Measurements from ENCODE around the gene ISM2.

DNA sequence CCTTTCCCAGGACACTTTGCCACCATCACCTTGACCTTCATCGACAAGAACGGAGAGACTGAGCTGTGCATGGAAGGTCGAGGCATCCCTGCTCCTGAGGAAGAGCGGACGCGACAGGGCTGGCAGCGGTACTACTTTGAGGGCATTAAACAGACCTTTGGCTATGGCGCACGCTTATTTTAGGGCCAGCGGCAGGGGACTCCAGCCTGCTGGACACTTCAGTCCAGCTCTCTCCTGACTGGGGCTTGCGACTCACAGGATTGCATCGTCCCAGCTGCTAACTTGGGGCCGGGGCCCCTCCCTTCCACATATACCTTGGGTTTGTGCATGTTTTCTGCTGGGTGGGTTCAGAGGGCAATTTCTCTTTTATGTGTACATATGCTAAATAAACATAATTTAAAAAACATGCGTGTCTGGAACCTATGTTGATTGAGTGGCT is 29.5 kb downstream of the ISM2 start:
- TF ChIP-seq EZH2 (IDR thresholded peaks at IDR 0.05; ENCODE audit: insufficient read depth, poor library complexity, severe bottlenecking) (no peak), EZH2phosphoT487 (IDR thresholded peaks at IDR 0.05; ENCODE audit: insufficient read depth, low read depth) (no peak)
